Dermis lymphatic vessel endothelial cell (primary cell): Measurements from ENCODE around the gene MELK. TPM values are rescaled to one million over a fixed set of nuclear protein-coding genes. Genes with fewer than 3 reads are reported as not detected.

Experiments used
- total RNA-seq: library from RNA; depleted of rRNA; stranded (reverse); fragments of >200 nt; gene quantifications from 2 replicates; pipeline ENCODE4 v1.2.1, GENCODE V29; 2014

MELK gene
- total RNA-seq = 5.1 and 5.7 TPM in 2 replicates

GRCh38 chr9:36572515-36573418 is at the start of gene MELK:
TSS of gene MELK (plus strand) at chr9:36572895. CDS start at chr9:36581682, 8,787 bp downstream.

Other genes with a start within 250 kb of the MELK start
- 27.9 and 30.8 TPM in 2 replicates for gene RNF38, start 172.6 kb upstream of the MELK start, total RNA-seq